ENCODE results near the gene CASZ1.

The CASZ1 gene

GRCh38 chr1:10777749-10778574 is 18.5 kb downstream of the CASZ1 start:
- no peaks in the 10 kb centered on the region for H3K36me3 ChIP-seq (ENCODE audit: control insufficient read depth in 1 of 2, insufficient read depth in 2 of 2, low read depth in 1 of 2, low read length in 2 of 2)
- no peak overlapping the region for H4K91ac ChIP-seq (ENCODE audit: low read length)
- no peaks in the 10 kb centered on the region for H3K79me1 ChIP-seq (replicated peaks; ENCODE audit: low read length, poor library complexity, severe bottlenecking)
- H4K8ac ChIP-seq (ENCODE audit: low read length): no peak overlapping the region
- H2AFZ ChIP-seq (ENCODE audit: low read depth, low read length): no peak overlapping the region
- no peak overlapping the region for H3K4me3 ChIP-seq (ENCODE audit: insufficient read depth in 1 of 2, low read depth in 1 of 2, low read length in 2 of 2)
- no peak overlapping the region for H3K9ac ChIP-seq (ENCODE audit: low read length)
- peaks cover 55 to 89% of the 10 kb centered on the region in 2 experiments for H3K27me3 ChIP-seq (ENCODE audit: control insufficient read depth in 1 of 2, insufficient read depth in 1 of 2, low read length in 2 of 2)
- H3K23ac ChIP-seq (ENCODE audit: low read length in 2 of 2): no peak overlapping the region
- H3K4me1 ChIP-seq (ENCODE audit: control insufficient read depth, insufficient read depth, low read depth, low read length): peaks cover 2% of the 10 kb centered on the region
- H2BK12ac ChIP-seq (ENCODE audit: low read length in 2 of 2): no peak overlapping the region
- no peak overlapping the region for H2AK5ac ChIP-seq (ENCODE audit: low read length, severe bottlenecking)
- H2BK5ac ChIP-seq (ENCODE audit: low read depth, low read length, poor library complexity, severe bottlenecking): no peak overlapping the region
- no peaks in the 10 kb centered on the region for H3K9me3 ChIP-seq (ENCODE audit: control insufficient read depth, low read length)
- H2BK120ac ChIP-seq (ENCODE audit: low read depth, low read length): no peak overlapping the region
- no peak overlapping the region for H3K4me2 ChIP-seq (ENCODE audit: low read length, poor library complexity, severe bottlenecking)
- DNase-seq: no peak
- no peak overlapping the region for H3K18ac ChIP-seq (ENCODE audit: low read depth in 1 of 2, low read length in 2 of 2)
- H3K14ac ChIP-seq (ENCODE audit: low read length in 2 of 2): no peak overlapping the region
- no peak overlapping the region for H3K27ac ChIP-seq (ENCODE audit: low read length, poor library complexity, severe bottlenecking)
- no peak overlapping the region for H2BK15ac ChIP-seq (ENCODE audit: low read depth, poor library complexity, severe bottlenecking)
- H3K4ac ChIP-seq (ENCODE audit: low read depth in 1 of 2, low read length in 2 of 2): no peak overlapping the region
- 95% methylated on average over 9 of the region's 9 CpGs for WGBS

GRCh38 chr1:10776190-10776905 is 20.1 kb downstream of the CASZ1 start:
- H3K36me3 ChIP-seq (ENCODE audit: control insufficient read depth in 1 of 2, insufficient read depth in 2 of 2, low read depth in 1 of 2, low read length in 2 of 2): no peaks in the 10 kb centered on the region
- no peak overlapping the region for H2BK15ac ChIP-seq (ENCODE audit: low read depth, poor library complexity, severe bottlenecking)
- H3K9ac ChIP-seq (ENCODE audit: low read length): no peak overlapping the region
- H4K8ac ChIP-seq (ENCODE audit: low read length): no peak overlapping the region
- DNase-seq: no peak
- no peak overlapping the region for H3K14ac ChIP-seq (ENCODE audit: low read length in 2 of 2)
- no peak overlapping the region for H3K4me2 ChIP-seq (ENCODE audit: low read length, poor library complexity, severe bottlenecking)
- no peak overlapping the region for H2BK120ac ChIP-seq (ENCODE audit: low read depth, low read length)
- H2BK12ac ChIP-seq (ENCODE audit: low read length in 2 of 2): no peak overlapping the region
- no peak overlapping the region for H3K18ac ChIP-seq (ENCODE audit: low read depth in 1 of 2, low read length in 2 of 2)
- H3K4me3 ChIP-seq (ENCODE audit: insufficient read depth in 1 of 2, low read depth in 1 of 2, low read length in 2 of 2): no peak overlapping the region
- no peak overlapping the region for H3K4ac ChIP-seq (ENCODE audit: low read depth in 1 of 2, low read length in 2 of 2)
- H3K27ac ChIP-seq (ENCODE audit: low read length, poor library complexity, severe bottlenecking): no peak overlapping the region
- no peaks in the 10 kb centered on the region for H3K9me3 ChIP-seq (ENCODE audit: control insufficient read depth, low read length)
- no peak overlapping the region for H2BK5ac ChIP-seq (ENCODE audit: low read depth, low read length, poor library complexity, severe bottlenecking)
- H3K27me3 ChIP-seq (ENCODE audit: control insufficient read depth in 1 of 2, insufficient read depth in 1 of 2, low read length in 2 of 2): peaks cover 64 to 91% of the 10 kb centered on the region in 2 experiments
- H2AFZ ChIP-seq (ENCODE audit: low read depth, low read length): no peak overlapping the region
- no peak overlapping the region for H2AK5ac ChIP-seq (ENCODE audit: low read length, severe bottlenecking)
- no peak overlapping the region for H3K23ac ChIP-seq (ENCODE audit: low read length in 2 of 2)
- H3K4me1 ChIP-seq (ENCODE audit: control insufficient read depth, insufficient read depth, low read depth, low read length): peaks cover 2% of the 10 kb centered on the region
- no peaks in the 10 kb centered on the region for H3K79me1 ChIP-seq (replicated peaks; ENCODE audit: low read length, poor library complexity, severe bottlenecking)
- WGBS: 89% methylated on average over 14 of the region's 14 CpGs
- H4K91ac ChIP-seq (ENCODE audit: low read length): no peak overlapping the region

- 78% methylated on average over 9 of the region's 9 CpGs for WGBS
- H3K14ac ChIP-seq (ENCODE audit: low read length in 2 of 2): no peak overlapping the region
Measured at GRCh38 chr1:10775763-10776162, 20.7 kb downstream of the CASZ1 start.

GRCh38 chr1:10774615-10775310 is 21.7 kb downstream of the CASZ1 start:
- H3K18ac ChIP-seq (ENCODE audit: low read depth in 1 of 2, low read length in 2 of 2): no peak overlapping the region
- H4K8ac ChIP-seq (ENCODE audit: low read length): no peak overlapping the region
- peaks cover 60 to 89% of the 10 kb centered on the region in 2 experiments for H3K27me3 ChIP-seq (ENCODE audit: control insufficient read depth in 1 of 2, insufficient read depth in 1 of 2, low read length in 2 of 2)
- no peak overlapping the region for H3K14ac ChIP-seq (ENCODE audit: low read length in 2 of 2)
- no peaks in the 10 kb centered on the region for H3K79me1 ChIP-seq (replicated peaks; ENCODE audit: low read length, poor library complexity, severe bottlenecking)
- H2BK15ac ChIP-seq (ENCODE audit: low read depth, poor library complexity, severe bottlenecking): no peak overlapping the region
- H3K27ac ChIP-seq (ENCODE audit: low read length, poor library complexity, severe bottlenecking): no peak overlapping the region
- no peak for DNase-seq
- 90% methylated on average over 17 of the region's 17 CpGs for WGBS
- no peak overlapping the region for H3K23ac ChIP-seq (ENCODE audit: low read length in 2 of 2)
- peaks cover 2% of the 10 kb centered on the region for H3K4me1 ChIP-seq (ENCODE audit: control insufficient read depth, insufficient read depth, low read depth, low read length)
- H2AFZ ChIP-seq (ENCODE audit: low read depth, low read length): no peak overlapping the region
- no peak overlapping the region for H3K9ac ChIP-seq (ENCODE audit: low read length)
- H3K36me3 ChIP-seq (ENCODE audit: control insufficient read depth in 1 of 2, insufficient read depth in 2 of 2, low read depth in 1 of 2, low read length in 2 of 2): no peaks in the 10 kb centered on the region
- no peak overlapping the region for H3K4ac ChIP-seq (ENCODE audit: low read depth in 1 of 2, low read length in 2 of 2)
- no peak overlapping the region for H2BK12ac ChIP-seq (ENCODE audit: low read length in 2 of 2)
- no peaks in the 10 kb centered on the region for H3K9me3 ChIP-seq (ENCODE audit: control insufficient read depth, low read length)
- no peak overlapping the region for H3K4me3 ChIP-seq (ENCODE audit: insufficient read depth in 1 of 2, low read depth in 1 of 2, low read length in 2 of 2)
- no peak overlapping the region for H2BK5ac ChIP-seq (ENCODE audit: low read depth, low read length, poor library complexity, severe bottlenecking)
- no peak overlapping the region for H3K4me2 ChIP-seq (ENCODE audit: low read length, poor library complexity, severe bottlenecking)
- H4K91ac ChIP-seq (ENCODE audit: low read length): no peak overlapping the region
- no peak overlapping the region for H2BK120ac ChIP-seq (ENCODE audit: low read depth, low read length)
- no peak overlapping the region for H2AK5ac ChIP-seq (ENCODE audit: low read length, severe bottlenecking)

More at GRCh38 chr1:10775763-10776162, 20.7 kb downstream of the CASZ1 start:
- no peak for DNase-seq
- Histone ChIP-seq H4K8ac (ENCODE audit: low read length) (no peak overlapping the region), H2BK5ac (ENCODE audit: low read depth, low read length, poor library complexity, severe bottlenecking) (no peak overlapping the region), H3K4me2 (ENCODE audit: low read length, poor library complexity, severe bottlenecking) (no peak overlapping the region), H2AFZ (ENCODE audit: low read depth, low read length) (no peak overlapping the region), H2BK120ac (ENCODE audit: low read depth, low read length) (no peak overlapping the region), H3K79me1 (replicated peaks; ENCODE audit: low read length, poor library complexity, severe bottlenecking) (no peaks in the 10 kb centered on the region), H2AK5ac (ENCODE audit: low read length, severe bottlenecking) (no peak overlapping the region), H3K4me3 (ENCODE audit: insufficient read depth in 1 of 2, low read depth in 1 of 2, low read length in 2 of 2) (no peak overlapping the region), H2BK15ac (ENCODE audit: low read depth, poor library complexity, severe bottlenecking) (no peak overlapping the region), H4K91ac (ENCODE audit: low read length) (no peak overlapping the region), H3K27me3 (ENCODE audit: control insufficient read depth in 1 of 2, insufficient read depth in 1 of 2, low read length in 2 of 2) (peaks cover 61 to 89% of the 10 kb centered on the region in 2 experiments), H3K9me3 (ENCODE audit: control insufficient read depth, low read length) (no peaks in the 10 kb centered on the region), H3K9ac (ENCODE audit: low read length) (no peak overlapping the region), H3K18ac (ENCODE audit: low read depth in 1 of 2, low read length in 2 of 2) (no peak overlapping the region), H2BK12ac (ENCODE audit: low read length in 2 of 2) (no peak overlapping the region), H3K23ac (ENCODE audit: low read length in 2 of 2) (no peak overlapping the region), H3K27ac (ENCODE audit: low read length, poor library complexity, severe bottlenecking) (no peak overlapping the region), H3K36me3 (ENCODE audit: control insufficient read depth in 1 of 2, insufficient read depth in 2 of 2, low read depth in 1 of 2, low read length in 2 of 2) (no peaks in the 10 kb centered on the region), H3K4ac (ENCODE audit: low read depth in 1 of 2, low read length in 2 of 2) (no peak overlapping the region), H3K4me1 (ENCODE audit: control insufficient read depth, insufficient read depth, low read depth, low read length) (peaks cover 2% of the 10 kb centered on the region)

Measured in mesenchymal stem cell (in vitro differentiated cells and primary cell).